Head of caudate nucleus (tissue), 42 donors: Measurements from ENCODE around the gene CHERP.

Experiments
- DNase-seq, 42 donors: peaks; one replicate each; pipeline versions ENCODE4 v3.0.0 to v3.0.0-alpha.2; 2020 to 2021; ENCODE audit warnings: mixed read lengths in 7 of 42
- intact Hi-C: fragments of 100-400 bp; cut with DNase I; formaldehyde crosslinking; loops from one replicate; pipeline ENCODE4 v1.15.0; 2022

Gene CHERP, protein sequence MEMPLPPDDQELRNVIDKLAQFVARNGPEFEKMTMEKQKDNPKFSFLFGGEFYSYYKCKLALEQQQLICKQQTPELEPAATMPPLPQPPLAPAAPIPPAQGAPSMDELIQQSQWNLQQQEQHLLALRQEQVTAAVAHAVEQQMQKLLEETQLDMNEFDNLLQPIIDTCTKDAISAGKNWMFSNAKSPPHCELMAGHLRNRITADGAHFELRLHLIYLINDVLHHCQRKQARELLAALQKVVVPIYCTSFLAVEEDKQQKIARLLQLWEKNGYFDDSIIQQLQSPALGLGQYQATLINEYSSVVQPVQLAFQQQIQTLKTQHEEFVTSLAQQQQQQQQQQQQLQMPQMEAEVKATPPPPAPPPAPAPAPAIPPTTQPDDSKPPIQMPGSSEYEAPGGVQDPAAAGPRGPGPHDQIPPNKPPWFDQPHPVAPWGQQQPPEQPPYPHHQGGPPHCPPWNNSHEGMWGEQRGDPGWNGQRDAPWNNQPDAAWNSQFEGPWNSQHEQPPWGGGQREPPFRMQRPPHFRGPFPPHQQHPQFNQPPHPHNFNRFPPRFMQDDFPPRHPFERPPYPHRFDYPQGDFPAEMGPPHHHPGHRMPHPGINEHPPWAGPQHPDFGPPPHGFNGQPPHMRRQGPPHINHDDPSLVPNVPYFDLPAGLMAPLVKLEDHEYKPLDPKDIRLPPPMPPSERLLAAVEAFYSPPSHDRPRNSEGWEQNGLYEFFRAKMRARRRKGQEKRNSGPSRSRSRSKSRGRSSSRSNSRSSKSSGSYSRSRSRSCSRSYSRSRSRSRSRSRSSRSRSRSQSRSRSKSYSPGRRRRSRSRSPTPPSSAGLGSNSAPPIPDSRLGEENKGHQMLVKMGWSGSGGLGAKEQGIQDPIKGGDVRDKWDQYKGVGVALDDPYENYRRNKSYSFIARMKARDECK

DNA sequence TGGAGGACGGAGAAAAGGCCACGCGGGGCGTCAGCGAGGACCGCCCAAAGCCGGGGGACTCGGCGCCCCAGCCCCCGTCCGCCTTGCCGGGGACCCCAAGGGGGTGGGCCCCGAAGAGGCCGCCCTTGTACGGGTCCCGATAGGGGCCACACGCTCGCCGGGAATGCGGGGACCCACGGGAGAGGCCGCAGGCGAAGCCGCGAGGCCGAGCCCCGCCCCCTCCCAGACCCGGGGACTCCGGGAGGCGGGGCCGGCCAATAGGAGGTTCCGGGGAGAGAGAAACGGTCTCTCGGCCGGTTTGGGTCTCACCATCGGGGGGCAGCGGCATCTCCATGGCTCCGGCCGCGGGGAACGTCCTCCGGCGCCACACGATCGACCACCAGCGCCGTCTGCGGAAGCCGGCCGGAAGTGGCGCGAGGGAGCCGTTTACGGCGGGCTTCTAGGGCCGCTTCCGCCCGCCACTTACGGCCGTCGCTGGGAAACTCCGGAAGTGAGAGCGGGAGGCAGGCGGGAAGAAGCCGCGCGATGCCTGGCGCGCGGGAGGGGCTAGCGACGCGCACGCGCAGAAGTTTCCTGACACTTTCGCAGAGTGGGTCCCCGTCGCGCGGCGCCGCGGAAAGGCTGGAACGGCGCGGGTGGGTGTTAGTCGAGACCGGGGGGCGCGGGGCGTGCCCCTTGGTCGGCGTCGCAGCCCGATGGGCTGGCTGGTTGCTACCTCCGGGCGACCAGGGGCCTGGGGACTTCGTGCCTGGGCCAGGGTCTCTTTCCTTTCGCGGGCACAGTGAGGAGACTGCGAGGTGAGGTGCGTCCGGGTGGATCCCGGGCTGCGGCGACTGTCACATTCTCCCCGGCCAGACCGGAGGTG is at the start of gene CHERP:
Gene CHERP, minus strand, starts transcription at position 393 of the 865 bp plus-strand sequence. Its CDS starts 59 bp downstream, at position 334.
- DNase-seq = peak; percentile 82 to 97 (median 95)
- intact Hi-C loops = loop anchor here (2.0 to 5.0 kb wide), 2 partner anchors 31 to 70 kb away; partner anchors contain the start of genes EPS15L1 and SLC35E1

DNA sequence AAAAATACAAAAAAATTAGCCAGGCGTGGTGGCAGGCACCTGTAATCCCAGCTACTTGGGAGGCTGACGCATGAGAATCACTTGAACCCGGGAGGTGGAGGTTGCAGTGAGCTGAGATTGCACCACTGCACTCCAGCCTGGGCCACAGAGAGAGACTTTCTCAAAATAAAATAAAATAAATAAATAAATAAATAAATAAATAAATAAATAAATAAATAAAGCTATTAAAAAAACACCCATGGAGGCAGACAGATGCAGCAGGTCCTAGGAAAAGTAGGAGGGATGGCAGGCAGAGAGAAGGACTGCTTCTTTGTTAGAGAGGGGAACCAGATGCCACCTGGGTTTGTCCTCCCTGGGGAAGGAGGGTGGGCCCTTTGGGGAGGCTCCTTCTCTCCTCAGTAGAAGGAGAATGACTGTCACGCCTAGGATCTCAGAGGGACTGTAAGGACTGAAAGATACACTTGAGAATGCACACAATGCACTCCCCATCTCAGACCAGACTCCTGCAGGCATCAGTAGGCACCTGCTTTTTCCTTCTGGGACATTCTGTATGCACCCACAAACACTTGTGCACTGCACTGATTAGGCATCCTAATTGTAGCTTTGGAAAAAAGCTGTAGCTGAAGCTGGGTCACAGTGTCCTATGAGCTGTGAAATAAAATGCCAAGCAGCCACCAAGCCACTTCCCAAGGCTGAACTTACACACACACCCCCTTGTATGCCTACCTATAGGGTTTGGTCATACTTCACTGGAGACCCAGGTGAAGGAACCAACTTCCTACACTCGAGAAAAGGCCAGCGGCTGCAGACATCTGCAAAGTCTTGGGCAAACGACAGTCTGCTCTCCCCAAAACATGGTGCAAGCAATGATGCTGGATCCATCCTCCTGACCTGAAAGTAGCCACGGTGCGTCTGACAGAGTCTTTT is 48.9 kb upstream of the CHERP start:
- intact Hi-C loops = no loop called here
- DNase-seq = no peak

- DNase-seq = no peak
- intact Hi-C loops = no loop called here
Measured at GRCh38 chr19:16589917-16590316, 47.7 kb upstream of the CHERP start.

DNA sequence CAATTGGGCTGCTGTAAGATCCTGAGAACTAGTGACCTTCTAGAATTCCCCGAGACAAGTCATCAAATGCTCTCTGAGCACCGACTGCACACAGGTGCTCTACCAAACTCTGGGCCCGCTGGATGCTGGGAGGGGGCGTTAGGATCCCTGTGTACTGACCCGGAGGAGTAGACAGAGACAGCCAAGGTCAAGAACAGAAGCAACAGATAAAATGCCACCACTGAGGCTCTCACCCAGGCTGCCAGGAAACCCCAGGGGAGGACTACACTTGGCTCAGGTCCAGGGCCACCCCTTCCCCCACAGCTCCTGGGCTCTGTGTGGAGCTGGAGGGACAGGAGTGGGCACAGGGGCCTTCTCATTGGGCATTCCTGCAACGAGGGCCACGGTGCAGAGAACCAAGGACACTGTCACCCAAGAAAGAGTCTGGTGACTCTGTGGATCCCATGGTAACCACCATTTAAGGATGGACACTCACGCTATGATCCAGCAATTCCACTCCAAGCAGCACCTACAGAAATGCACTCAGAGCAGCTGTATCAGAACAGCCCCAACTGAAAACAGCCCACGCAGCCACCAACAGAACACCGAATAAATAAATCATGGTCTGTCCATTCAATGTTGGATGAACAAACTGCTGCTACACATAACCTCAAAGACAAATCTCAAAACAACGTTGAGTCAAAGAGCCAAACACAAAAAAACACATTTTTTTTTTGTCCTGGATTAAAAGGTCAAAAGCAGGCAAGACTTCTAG is 46.8 kb upstream of the CHERP start:
- no peak for DNase-seq
- intact Hi-C loops = no loop called here

GRCh38 chr19:16587833-16588823 is 45.9 kb upstream of the CHERP start:
- DNase-seq = peak in 30 of 42 donors; percentile 24 to 74 (median 50)
- intact Hi-C loops = no loop called here

GRCh38 chr19:16586991-16587832 is 45.0 kb upstream of the CHERP start:
- DNase-seq = peak in 7 of 42 donors; percentile 35 to 67 (median 49)

DNA sequence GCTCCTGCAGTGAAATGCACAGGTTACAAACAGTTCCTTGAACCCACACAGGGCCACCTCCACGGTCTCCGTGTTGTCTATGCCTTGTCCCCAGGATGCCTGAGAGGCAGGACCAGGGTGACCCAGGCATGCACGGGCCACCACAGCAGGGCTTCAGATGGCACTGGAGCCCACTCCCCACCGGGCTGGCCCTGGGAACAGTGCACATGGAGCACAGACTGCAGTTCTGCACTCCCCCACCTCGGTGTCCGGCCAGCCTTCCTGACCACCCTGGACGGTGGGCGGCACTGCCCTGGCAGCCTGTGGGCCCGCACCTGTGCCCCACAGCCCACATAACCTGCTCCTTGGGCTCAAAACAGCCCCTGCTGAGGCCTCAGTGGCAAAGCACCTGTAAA is 44.2 kb upstream of the CHERP start:
- intact Hi-C loops = no loop called here
- DNase-seq = no peak

More at GRCh38 chr19:16586991-16587832, 45.0 kb upstream of the CHERP start:
- intact Hi-C loops = no loop called here

GRCh38 chr19:16585808-16586476 is 43.7 kb upstream of the CHERP start:
- no peak for DNase-seq
- intact Hi-C loops = no loop called here

- DNase-seq = no peak
Measured at GRCh38 chr19:16585094-16585801, 43.0 kb upstream of the CHERP start.

GRCh38 chr19:16584248-16585093 is 42.2 kb upstream of the CHERP start:
- intact Hi-C loops = no loop called here
- peak; percentile 61 to 93 (median 80) for DNase-seq

More at GRCh38 chr19:16585094-16585801, 43.0 kb upstream of the CHERP start:
- intact Hi-C loops = no loop called here

DNA sequence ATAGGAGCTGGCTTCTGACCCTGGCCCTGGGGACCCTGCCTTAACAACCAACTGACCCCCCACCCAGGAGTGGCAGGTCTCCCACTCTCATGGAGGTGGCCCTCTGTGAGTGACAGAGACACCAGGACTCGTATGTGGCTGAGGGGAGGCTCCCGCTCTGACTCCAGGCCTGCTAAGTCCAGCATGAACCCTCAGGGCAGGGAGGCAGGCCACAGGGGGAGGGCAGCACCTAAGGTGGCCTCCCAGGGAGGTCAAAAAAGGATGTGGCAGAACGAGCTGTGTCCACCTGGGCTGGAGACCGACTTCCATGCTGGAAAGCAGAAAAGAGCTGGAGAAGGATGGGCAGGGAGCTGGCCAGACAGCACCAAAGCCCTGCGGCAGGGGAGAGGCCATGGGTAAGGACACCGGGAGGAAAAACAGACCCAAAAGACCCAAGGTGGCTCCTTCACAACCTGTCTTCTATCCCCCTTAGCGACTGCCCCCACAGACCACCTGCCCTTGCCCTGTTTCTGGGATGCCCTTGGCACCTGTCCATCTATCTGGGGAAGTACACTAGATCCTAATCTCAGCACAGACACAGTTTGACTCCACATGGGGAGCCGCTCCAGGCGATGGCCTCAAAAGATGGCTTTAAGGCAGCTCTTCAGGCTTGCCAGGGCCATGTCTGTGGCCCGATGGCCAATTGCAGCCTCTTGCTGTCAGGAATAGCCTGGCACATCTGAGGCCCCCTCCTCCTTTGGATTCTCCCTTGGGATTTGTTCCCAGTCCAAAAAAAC is 40.4 kb upstream of the CHERP start:
- intact Hi-C loops = no loop called here
- no peak for DNase-seq

GRCh38 chr19:16581971-16582343 is 39.7 kb upstream of the CHERP start:
- intact Hi-C loops = no loop called here
- DNase-seq = no peak
